Right lobe of liver (tissue), 6 donors: ENCODE data around the gene DYNC1LI1. TPM values are rescaled to one million over a fixed set of nuclear protein-coding genes. Genes with fewer than 3 reads are reported as not detected.

ENCODE experiments used
- ATAC-seq, 4 donors: fragments of 200-7000 bp; cut with Tn5 transposase; one replicate each; pipeline ENCODE4 v1.9.1; 2020; ENCODE audit warnings: mild to moderate bottlenecking in 4 of 4, moderate library complexity in 4 of 4
- DNase-seq, 3 donors: peaks; one replicate each; pipeline ENCODE4 v3.0.0-alpha.2; 2020
- H3K27ac ChIP-seq, 3 donors: fragments of 200-600 bp; one replicate each; pipeline ENCODE4 v1.8.0; 2022
- H3K27me3 ChIP-seq, 2 donors: fragments of 200-600 bp; one replicate each; pipeline ENCODE4 v1.8.0; 2022
- H3K36me3 ChIP-seq, 4 donors: fragments of 200-600 bp; sonication (generic) in 1 of 4; one replicate each; pipeline versions ENCODE4 v1.5.1 to v1.8.0; 2017 to 2022; ENCODE audit warnings: control low read depth in 1 of 4
- H3K4me1 ChIP-seq, 4 donors: fragments of 200-600 bp; sonication (generic) in 1 of 4; one replicate each; pipeline versions ENCODE4 v1.5.1 to v1.8.0; 2017 to 2022; ENCODE audit warnings: control low read depth in 1 of 4
- H3K4me3 ChIP-seq, 3 donors: fragments of 200-600 bp; one replicate each; pipeline ENCODE4 v1.8.0; 2022
- H3K9me3 ChIP-seq, 4 donors: fragments of 200-600 bp; sonication (generic) in 1 of 4; one replicate each; pipeline versions ENCODE4 v1.5.1 to v1.8.0; 2017 to 2022; ENCODE audit warnings: control low read depth in 1 of 4
- POLR2A ChIP-seq: fragments of 450-650 bp; IDR thresholded peaks from one replicate; pipeline ENCODE4 v1.6.1; 2017; ENCODE audit warnings: antibody characterized with exemption, mild to moderate bottlenecking
- WGBS: methylation state at CpG from one replicate; pipeline ENCODE4 v1.1.6; 2018; ENCODE audit warnings: low coverage, low lambda C conversion rate; ENCODE audit not compliant: insufficient coverage; ENCODE audit errors: missing lambda C conversion rate; 5-methylcytosine and 5-hydroxymethylcytosine counted together
- intact Hi-C, 2 donors: fragments of 100-400 bp; cut with DNase I; formaldehyde crosslinking; loops; one replicate each; pipeline versions ENCODE4 v1.11.2 to v1.14.1; 2022
- total RNA-seq, 6 experiments: library from RNA; depleted of rRNA in 2 of 6; stranded (reverse); fragments of >200 nt in 2 of 6; fragmentation: NEBNext Ultra II Directional in 3 of 6; extraction: Animal tissue kit (Norgen Biotek cat#: 25700) in 3 of 6; gene quantifications; one replicate each; pipeline versions ENCODE4 v1.1.0 to v1.2.4, GENCODE V29; 2016 to 2023
- TF ChIP-seq, protein P1 (sequence below), 4 donors: fragments of 200-600 bp in 3 of 4; fragments of 450-650 bp in 1 of 4; IDR thresholded peaks; one replicate each; pipeline versions ENCODE4 v1.5.1 to v1.8.0; 2016 to 2022; ENCODE audit warnings: antibody characterized with exemption in 4 of 4, mild to moderate bottlenecking in 2 of 4
- donor health status: DM: no; HTN: yes; CAD: no.
- donor health status: DM: no; HTN: no; CAD: no.
- donor health status: DM: no; HTN: no; CAD: no.
- donor health status: DM: no; HTN: yes; CAD: no.
- donor health status: DM: no; HTN: yes; CAD: no.

Gene DYNC1LI1
- total RNA-seq, 6 experiments from 2014 or later, result 7.6 to 16.9 (median 12.6) TPM

DNA sequence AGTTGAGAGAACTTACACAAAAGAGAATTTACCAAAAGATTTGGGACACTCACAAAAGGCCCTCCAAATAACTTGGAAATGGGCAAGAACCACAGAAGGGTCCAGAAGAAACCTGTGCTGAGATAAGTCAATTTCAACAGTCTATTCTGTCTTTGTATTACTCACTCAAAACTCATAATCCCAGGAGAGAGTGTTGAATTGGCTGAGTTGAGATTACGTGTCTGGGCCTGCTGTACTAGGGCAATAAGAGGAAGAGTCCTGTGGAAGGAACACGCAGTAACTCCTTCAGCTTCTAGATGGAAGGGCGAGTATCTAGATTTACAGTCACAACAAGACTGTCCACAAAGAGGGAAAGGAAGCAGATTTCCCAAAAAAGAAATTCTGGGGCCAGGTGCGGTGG lies 42.5 kb upstream of the DYNC1LI1 start:
- H3K36me3 ChIP-seq, result no peaks in the 10 kb centered on the region
- no peak for ATAC-seq
- 71% methylated on average over 2 of the region's 4 CpGs for WGBS
- no peak for TF ChIP-seq POLR2A
- TF ChIP-seq, protein P1, sequence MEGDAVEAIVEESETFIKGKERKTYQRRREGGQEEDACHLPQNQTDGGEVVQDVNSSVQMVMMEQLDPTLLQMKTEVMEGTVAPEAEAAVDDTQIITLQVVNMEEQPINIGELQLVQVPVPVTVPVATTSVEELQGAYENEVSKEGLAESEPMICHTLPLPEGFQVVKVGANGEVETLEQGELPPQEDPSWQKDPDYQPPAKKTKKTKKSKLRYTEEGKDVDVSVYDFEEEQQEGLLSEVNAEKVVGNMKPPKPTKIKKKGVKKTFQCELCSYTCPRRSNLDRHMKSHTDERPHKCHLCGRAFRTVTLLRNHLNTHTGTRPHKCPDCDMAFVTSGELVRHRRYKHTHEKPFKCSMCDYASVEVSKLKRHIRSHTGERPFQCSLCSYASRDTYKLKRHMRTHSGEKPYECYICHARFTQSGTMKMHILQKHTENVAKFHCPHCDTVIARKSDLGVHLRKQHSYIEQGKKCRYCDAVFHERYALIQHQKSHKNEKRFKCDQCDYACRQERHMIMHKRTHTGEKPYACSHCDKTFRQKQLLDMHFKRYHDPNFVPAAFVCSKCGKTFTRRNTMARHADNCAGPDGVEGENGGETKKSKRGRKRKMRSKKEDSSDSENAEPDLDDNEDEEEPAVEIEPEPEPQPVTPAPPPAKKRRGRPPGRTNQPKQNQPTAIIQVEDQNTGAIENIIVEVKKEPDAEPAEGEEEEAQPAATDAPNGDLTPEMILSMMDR (IDR thresholded peaks at IDR 0.05), result no peak
- H3K27me3 ChIP-seq, result no peaks in the 10 kb centered on the region
- intact Hi-C loops, result no loop called here
- no peak overlapping the region for H3K4me3 ChIP-seq
- no peaks in the 10 kb centered on the region for H3K4me1 ChIP-seq
- H3K9me3 ChIP-seq, result no peaks in the 10 kb centered on the region
- DNase-seq, result no peak
- no peak overlapping the region for H3K27ac ChIP-seq

DNA sequence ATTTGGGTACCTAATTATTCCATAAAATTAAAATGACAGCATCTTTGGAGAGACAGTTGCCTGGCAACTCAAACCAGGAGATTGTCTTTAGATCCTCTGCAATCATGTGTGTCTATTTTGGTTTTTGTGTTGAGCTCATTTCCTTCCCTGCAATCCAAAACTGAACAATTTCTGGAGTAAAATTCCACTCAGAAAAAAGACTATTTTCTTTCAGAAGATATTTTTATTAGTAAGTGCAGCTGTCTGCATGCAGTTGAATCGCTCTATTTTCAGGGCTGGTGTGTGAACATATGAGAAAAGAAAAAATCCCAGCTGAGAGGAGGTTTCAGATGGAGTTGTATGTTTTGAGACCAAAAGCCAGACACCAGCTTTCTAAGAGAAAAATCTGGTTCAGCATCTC lies 41.9 kb upstream of the DYNC1LI1 start:
- Histone ChIP-seq H3K36me3 (no peaks in the 10 kb centered on the region), H3K27me3 (no peaks in the 10 kb centered on the region), H3K4me1 (no peaks in the 10 kb centered on the region), H3K27ac (no peak overlapping the region), H3K4me3 (no peak overlapping the region), H3K9me3 (no peaks in the 10 kb centered on the region)
- 50% methylated on average over 1 of the region's 1 CpG for WGBS
- no peak for TF ChIP-seq POLR2A
- TF ChIP-seq, protein P1 (IDR thresholded peaks at IDR 0.05), result no peak
- DNase-seq (no peak), ATAC-seq (no peak)
- intact Hi-C loops, result no loop called here

DNA sequence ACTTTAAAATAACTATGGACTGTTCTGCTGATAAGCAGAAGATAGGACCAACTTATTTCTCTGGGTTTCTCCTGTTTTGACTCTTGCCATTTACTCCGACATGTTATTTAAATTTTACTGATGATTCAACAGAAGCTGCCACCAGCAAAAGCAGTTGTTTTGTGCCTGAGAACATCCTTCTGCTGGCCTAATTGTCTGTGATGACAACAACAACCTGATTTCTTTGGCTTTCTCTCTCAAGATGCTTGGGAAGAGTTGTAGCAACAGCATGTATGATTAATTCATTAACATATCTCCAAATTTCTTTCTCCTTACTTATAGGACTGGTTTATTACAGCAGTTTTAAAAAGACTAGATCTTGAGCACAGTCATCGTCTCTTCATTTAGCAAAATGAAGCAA lies 36.9 kb upstream of the DYNC1LI1 start:
- intact Hi-C loops, result no loop called here
- H3K4me1 ChIP-seq, result no peaks in the 10 kb centered on the region
- WGBS, result 83% methylated on average over 2 of the region's 2 CpGs
- ATAC-seq (no peak), DNase-seq (no peak)
- H3K9me3 ChIP-seq, result no peaks in the 10 kb centered on the region
- no peaks in the 10 kb centered on the region for H3K36me3 ChIP-seq
- H3K27me3 ChIP-seq, result no peaks in the 10 kb centered on the region
- TF ChIP-seq, protein P1 (IDR thresholded peaks at IDR 0.05), result no peak
- no peak for TF ChIP-seq POLR2A
- no peak overlapping the region for H3K4me3 ChIP-seq
- no peak overlapping the region for H3K27ac ChIP-seq

DNA sequence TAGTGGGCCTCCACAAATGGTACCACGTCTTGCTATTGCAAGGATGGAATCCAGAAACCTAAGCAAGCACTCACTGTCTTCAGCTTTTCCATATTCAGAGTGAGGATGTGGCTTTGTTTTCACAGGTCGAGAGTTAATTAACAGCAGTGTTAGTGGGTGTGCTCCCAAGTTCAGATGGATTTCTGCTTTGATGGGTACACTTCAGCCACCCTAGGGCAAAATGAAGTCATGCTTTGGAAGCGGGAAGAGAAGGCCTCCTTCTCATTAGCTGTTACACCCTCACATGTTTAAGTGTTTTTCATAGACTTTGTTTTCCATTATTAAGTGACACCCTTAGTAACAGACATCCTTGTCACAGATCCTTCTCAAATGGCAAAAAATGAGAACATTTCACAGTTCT lies 36.3 kb upstream of the DYNC1LI1 start:
- TF ChIP-seq, protein P1 (IDR thresholded peaks at IDR 0.05), result no peak
- DNase-seq, result no peak
- Histone ChIP-seq H3K36me3 (no peaks in the 10 kb centered on the region), H3K27me3 (no peaks in the 10 kb centered on the region), H3K4me1 (no peaks in the 10 kb centered on the region), H3K4me3 (no peak overlapping the region), H3K9me3 (no peaks in the 10 kb centered on the region), H3K27ac (no peak overlapping the region)
- WGBS, result 76% methylated on average over 2 of the region's 3 CpGs
- intact Hi-C loops, result no loop called here
- ATAC-seq, result no peak

DNA sequence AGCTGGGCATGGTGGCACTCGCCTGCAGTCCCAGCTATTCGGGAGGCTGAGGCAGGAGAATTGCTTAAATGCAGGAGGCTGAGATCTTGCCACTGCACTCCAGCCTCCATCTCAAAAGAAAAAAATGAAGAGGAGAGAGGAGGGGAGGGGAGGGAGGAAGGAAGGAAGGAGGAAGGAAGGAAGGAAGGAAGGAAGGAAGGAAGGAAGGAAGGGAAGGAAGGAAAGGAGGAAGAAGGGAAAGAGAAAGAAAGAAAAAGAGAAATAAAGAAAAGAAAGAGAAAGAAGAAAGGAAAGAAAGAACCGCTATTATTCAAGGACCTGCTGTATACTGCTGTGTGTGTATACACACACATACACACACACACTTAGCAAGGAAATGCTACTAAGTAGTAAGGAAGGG lies 35.6 kb upstream of the DYNC1LI1 start:
- H3K27ac ChIP-seq, result no peak overlapping the region
- no peak for DNase-seq
- no peak for TF ChIP-seq POLR2A
- TF ChIP-seq, protein P1 (IDR thresholded peaks at IDR 0.05), result no peak
- WGBS, result 83% methylated on average over 3 of the region's 3 CpGs
- H3K4me1 ChIP-seq, result no peaks in the 10 kb centered on the region
- ATAC-seq, result no peak
- no peaks in the 10 kb centered on the region for H3K9me3 ChIP-seq
- H3K27me3 ChIP-seq, result no peaks in the 10 kb centered on the region
- H3K36me3 ChIP-seq, result no peaks in the 10 kb centered on the region
- intact Hi-C loops, result no loop called here
- H3K4me3 ChIP-seq, result no peak overlapping the region
